HG03064 (cell line): ENCODE data around the gene KCTD14.

Experiments
- ATAC-seq: cut with Tn5 transposase; IDR thresholded peaks from one replicate; pipeline ENCODE4 v1.9.1; 2021; ENCODE audit warnings: low read depth; ENCODE audit not compliant: unreplicated experiment

KCTD14 gene

DNA sequence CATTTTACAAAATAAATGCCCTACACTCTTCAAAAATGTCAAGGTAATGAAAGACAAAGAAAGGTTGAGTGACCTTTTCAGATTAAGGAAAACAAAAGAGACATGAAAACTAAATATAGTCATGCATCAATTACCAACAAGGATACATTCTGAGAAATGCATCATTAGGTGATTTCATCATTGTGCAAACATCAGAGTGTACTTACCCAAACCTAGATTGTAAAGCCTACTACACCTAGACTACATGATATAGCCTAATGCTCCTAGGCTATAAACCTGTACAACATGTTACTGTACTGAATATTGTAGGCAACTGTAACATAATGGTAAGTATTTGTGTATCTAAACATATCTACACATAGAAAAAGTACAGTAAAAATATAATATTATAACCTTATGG is 55.3 kb downstream of the KCTD14 start:
- ATAC-seq, result no peak

DNA sequence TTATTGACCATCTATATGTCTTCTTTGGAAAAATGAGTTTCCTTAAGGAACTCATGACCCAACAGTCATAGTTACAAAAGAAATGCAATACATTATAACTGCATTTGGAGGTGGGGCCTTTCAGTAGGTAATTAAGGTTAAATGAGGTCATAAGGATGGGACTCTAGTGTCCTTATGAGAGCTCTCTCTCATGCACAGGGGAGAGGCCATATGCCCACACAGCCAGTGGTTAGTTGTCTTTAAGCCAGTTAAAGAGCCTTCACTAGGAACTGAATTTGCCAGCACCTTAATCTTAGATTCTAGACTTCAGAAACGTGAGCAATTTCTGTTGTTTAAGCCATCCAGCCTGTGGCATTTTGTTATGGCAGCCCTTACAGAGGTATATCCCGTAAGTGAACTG is 56.0 kb downstream of the KCTD14 start:
- ATAC-seq, result no peak

DNA sequence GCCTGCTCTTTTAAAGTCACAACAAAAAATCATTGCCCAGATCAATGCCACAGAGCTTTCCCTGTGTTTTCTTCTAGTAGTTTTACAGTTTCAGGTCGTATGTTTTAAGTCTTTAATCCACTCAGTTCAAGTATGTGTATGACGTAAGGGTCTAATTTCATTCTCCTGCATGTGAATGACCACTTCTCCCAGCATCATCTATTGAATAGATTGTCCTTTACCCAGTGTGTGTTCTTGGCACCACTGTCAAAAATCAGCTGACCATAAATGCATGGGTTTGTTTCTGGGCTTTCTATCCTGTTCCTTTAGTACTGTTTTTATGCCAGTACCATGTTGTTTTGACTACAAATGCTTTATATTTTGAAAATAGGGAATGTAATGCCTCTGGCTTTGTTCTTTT is 56.7 kb downstream of the KCTD14 start:
- ATAC-seq, result no peak
